ENCODE data around the gene EFTUD2.

GRCh38 chr17:44862278-44862914 is 36.8 kb downstream of the EFTUD2 start:
- TF ChIP-seq CTCF (IDR thresholded peaks at IDR 0.05; ENCODE audit: low read length): no peak
- no peak for TF ChIP-seq EZH2 (IDR thresholded peaks at IDR 0.05; ENCODE audit: borderline replicate concordance, low read length)
